H1 (cell line): Measurements from ENCODE around the gene KLHL10. TPM values are rescaled to one million over a fixed set of nuclear protein-coding genes. Genes with fewer than 3 reads are reported as not detected.

Experiments used
- CTCF ChIA-PET: fragments of 300-600 bp; sonication (Branson Sonifier 250); formaldehyde crosslinking; loops from one replicate; lab custom pipeline; 2021; ENCODE audit not compliant: partially characterized antibody; lab: Charles Lee
- POLR2A ChIA-PET: fragments of 300-600 bp; sonication (Branson Sonifier 250); formaldehyde crosslinking; loops from one replicate; lab custom pipeline; 2021; ENCODE audit warnings: inconsistent platforms; ENCODE audit not compliant: partially characterized antibody; lab: Charles Lee
- DNase-seq, 2 experiments: peaks; one replicate each; pipeline versions ENCODE4 v3.0.0 to v3.0.0-alpha.2; 2010 to 2022; ENCODE audit warnings: low spot score in 2 of 2, low read depth in 1 of 2, mixed read lengths in 1 of 2
- FAIRE-seq: peaks from 2 replicates; lab custom pipeline; 2011; peaks lifted over from hg19 to GRCh38; lab: Jason Lieb, UNC
- H2AFZ ChIP-seq: 2 replicates; pipeline ENCODE4 v1.8.1; 2012; ENCODE audit warnings: low read length, inconsistent platforms
- H2AK5ac ChIP-seq: 2 replicates; pipeline ENCODE4 v1.6.1; 2013; ENCODE audit warnings: low read depth, low read length
- H2BK120ac ChIP-seq: replicated peaks from 2 replicates; pipeline ENCODE3; 2013; ENCODE audit warnings: low read depth, low read length, inconsistent platforms
- H2BK12ac ChIP-seq: 2 replicates; pipeline ENCODE4 v1.6.1; 2013; ENCODE audit warnings: low read depth, low read length
- H2BK15ac ChIP-seq: 2 replicates; pipeline ENCODE4 v1.6.1; 2013; ENCODE audit warnings: low read length
- H2BK20ac ChIP-seq: 2 replicates; pipeline ENCODE4 v1.6.1; 2013; ENCODE audit warnings: low read length
- H2BK5ac ChIP-seq: 2 replicates; pipeline ENCODE4 v1.6.1; 2013; ENCODE audit warnings: low read depth, low read length
- H3K14ac ChIP-seq: 2 replicates; pipeline ENCODE4 v1.6.1; 2013; ENCODE audit warnings: inconsistent platforms; ENCODE audit not compliant: insufficient read length
- H3K18ac ChIP-seq: 2 replicates; pipeline ENCODE4 v1.6.1; 2013; ENCODE audit warnings: low read length; ENCODE audit errors: extremely low read depth
- H3K23ac ChIP-seq: 2 replicates; pipeline ENCODE4 v1.6.1; 2013; ENCODE audit warnings: inconsistent platforms; ENCODE audit not compliant: insufficient read length
- H3K23me2 ChIP-seq: 2 replicates; pipeline ENCODE4 v1.6.1; 2013; ENCODE audit warnings: low read depth, low read length
- H3K27ac ChIP-seq: 2 replicates; pipeline ENCODE4 v1.6.1; 2011; ENCODE audit warnings: low read depth, low read length, inconsistent platforms
- H3K27me3 ChIP-seq, 4 experiments: replicated peaks in 1 of 4; 1 replicate in 1 of 4; 2 replicates in 3 of 4; pipeline versions ENCODE4 v1.6.1 to v1.8.1; 2011 to 2013; ENCODE audit warnings: low read length in 3 of 4, mild to moderate bottlenecking in 3 of 4, inconsistent platforms in 2 of 4, mixed read lengths in 2 of 4, moderate library complexity in 1 of 4; ENCODE audit not compliant: control insufficient read depth in 3 of 4, insufficient read depth in 3 of 4; ENCODE audit errors: extremely low read depth in 1 of 4
- H3K36me3 ChIP-seq, 4 experiments: 2 replicates each; pipeline versions ENCODE4 v1.6.1 to v1.8.1; 2011 to 2013; ENCODE audit warnings: mild to moderate bottlenecking in 4 of 4, low read length in 3 of 4, moderate library complexity in 2 of 4, control low read depth in 1 of 4, inconsistent platforms in 1 of 4; ENCODE audit not compliant: insufficient read depth in 4 of 4, control insufficient read depth in 2 of 4
- H3K4ac ChIP-seq: replicated peaks from 2 replicates; pipeline ENCODE3; 2013; ENCODE audit warnings: low read length, low read depth, mixed read lengths, inconsistent platforms; ENCODE audit not compliant: insufficient read length
- H3K4me1 ChIP-seq, 4 experiments: replicated peaks in 1 of 4; 1 replicate in 1 of 4; 2 replicates in 3 of 4; pipeline versions ENCODE4 v1.6.1 to v1.8.1; 2011 to 2013; ENCODE audit warnings: low read length in 3 of 4, inconsistent platforms in 2 of 4, mixed read lengths in 1 of 4; ENCODE audit not compliant: insufficient read depth in 4 of 4, control insufficient read depth in 3 of 4
- H3K4me2 ChIP-seq, 2 experiments: 2 replicates each; pipeline versions ENCODE4 v1.6.1 to v1.8.1; 2011 to 2013; ENCODE audit warnings: low read depth in 2 of 2, low read length in 2 of 2, control low read depth in 1 of 2, inconsistent platforms in 1 of 2, mild to moderate bottlenecking in 1 of 2; ENCODE audit not compliant: insufficient read depth in 1 of 2
- H3K4me3 ChIP-seq, 4 experiments: fragments of 200-600, 300-600 bp in 1 of 4; sonication (generic), shearing (Covaris generic), sonication (Bioruptor Twin) in 1 of 4; 2 replicates each; pipeline versions ENCODE4 v1.5.1 to v1.8.1; 2011 to 2016; ENCODE audit warnings: low read length in 4 of 4, low read depth in 3 of 4, control low read depth in 2 of 4, inconsistent platforms in 2 of 4, mild to moderate bottlenecking in 2 of 4, mixed read lengths in 1 of 4, moderate library complexity in 1 of 4; ENCODE audit not compliant: insufficient read depth in 2 of 4; ENCODE audit errors: extremely low read depth in 1 of 4
- H3K56ac ChIP-seq: replicated peaks from 2 replicates; pipeline ENCODE3; 2013; ENCODE audit warnings: low read depth, mild to moderate bottlenecking, mixed read lengths, low read length, inconsistent platforms; ENCODE audit not compliant: insufficient read length
- H3K79me1 ChIP-seq: 2 replicates; pipeline ENCODE4 v1.6.1; 2013; ENCODE audit warnings: low read depth, low read length, control low read depth
- H3K79me2 ChIP-seq, 2 experiments: 2 replicates each; pipeline versions ENCODE4 v1.6.1 to v1.8.1; 2012 to 2013; ENCODE audit warnings: low read length in 2 of 2, mild to moderate bottlenecking in 2 of 2, inconsistent platforms in 1 of 2; ENCODE audit not compliant: insufficient read depth in 2 of 2, control insufficient read depth in 1 of 2
- H3K9ac ChIP-seq, 4 experiments: replicated peaks in 1 of 4; 1 replicate in 1 of 4; 2 replicates in 3 of 4; pipeline versions ENCODE4 v1.6.1 to v1.8.1; 2011 to 2013; ENCODE audit warnings: low read depth in 3 of 4, low read length in 3 of 4, control low read depth in 2 of 4, mild to moderate bottlenecking in 2 of 4, moderate library complexity in 2 of 4, inconsistent platforms in 1 of 4; ENCODE audit errors: extremely low read depth in 1 of 4
- H3K9me3 ChIP-seq, 2 experiments: 2 replicates each; pipeline versions ENCODE4 v1.6.1 to v1.8.1; 2012 to 2013; ENCODE audit warnings: mild to moderate bottlenecking in 2 of 2, moderate library complexity in 2 of 2, control low read depth in 1 of 2, inconsistent platforms in 1 of 2, low read depth in 1 of 2, low read length in 1 of 2, mixed read lengths in 1 of 2; ENCODE audit not compliant: insufficient read depth in 2 of 2
- H4K20me1 ChIP-seq, 2 experiments: replicated peaks in 1 of 2; 2 replicates each; pipeline versions ENCODE3 to v1.8.1; 2011 to 2013; ENCODE audit warnings: inconsistent platforms in 2 of 2, low read length in 2 of 2, mild to moderate bottlenecking in 1 of 2; ENCODE audit not compliant: insufficient read depth in 2 of 2, control insufficient read depth in 1 of 2
- H4K5ac ChIP-seq: 2 replicates; pipeline ENCODE4 v1.6.1; 2013; ENCODE audit warnings: low read length, low read depth, mixed read lengths, inconsistent platforms; ENCODE audit not compliant: insufficient read length
- H4K8ac ChIP-seq: 2 replicates; pipeline ENCODE4 v1.8.0; 2013; ENCODE audit warnings: mild to moderate bottlenecking, moderate library complexity, low read length, inconsistent platforms; ENCODE audit not compliant: insufficient read depth; ENCODE audit errors: extremely low read depth
- H4K91ac ChIP-seq: replicated peaks from 2 replicates; pipeline ENCODE3; 2013; ENCODE audit warnings: low read length, mixed read lengths, inconsistent platforms; ENCODE audit not compliant: insufficient read length
- HDAC6 ChIP-seq: IDR thresholded peaks from one replicate; pipeline ENCODE4 v1.7.1; 2012; ENCODE audit warnings: low read depth, mild to moderate bottlenecking, inconsistent platforms, low read length, moderate library complexity
- JUN ChIP-seq: IDR thresholded peaks from 2 replicates; pipeline ENCODE4 v1.6.1; 2011; ENCODE audit warnings: low read depth, mild to moderate bottlenecking, improper control_type of control experiment, low read length
- NRF1 ChIP-seq: IDR thresholded peaks from 2 replicates; pipeline ENCODE4 v1.6.1; 2011; ENCODE audit warnings: mild to moderate bottlenecking, low read depth, low read length, improper control_type of control experiment
- PHF8 ChIP-seq: fragments of 200-600 bp; sonication (generic); conservative IDR thresholded peaks from 2 replicates; pipeline ENCODE4 v1.7.1; 2012; ENCODE audit warnings: low read depth, mild to moderate bottlenecking, inconsistent platforms, low read length, moderate library complexity
- POLR2A ChIP-seq, 2 experiments: IDR thresholded peaks; 1 replicate in 1 of 2; 2 replicates in 1 of 2; pipeline ENCODE4 v1.6.1; 2011; ENCODE audit warnings: low read depth in 2 of 2, low read length in 2 of 2, mild to moderate bottlenecking in 2 of 2; ENCODE audit errors: control extremely low read depth in 1 of 2
- SIX5 ChIP-seq: IDR thresholded peaks from 2 replicates; pipeline ENCODE4 v1.6.1; 2011; ENCODE audit warnings: mild to moderate bottlenecking, low read depth, low read length
- SP1 ChIP-seq: IDR thresholded peaks from 2 replicates; pipeline ENCODE4 v1.6.1; 2011; ENCODE audit warnings: low read depth, low read length
- WGBS, 2 experiments: shearing (Covaris generic) in 1 of 2; methylation state at CpG; one replicate each; pipeline versions ENCODE4 v1.1.6 to v1.1.7; 2013 to 2015; ENCODE audit warnings: low lambda C conversion rate in 2 of 2, mixed read lengths in 2 of 2, inconsistent platforms in 1 of 2, low coverage in 1 of 2, missing lambda C conversion rate in 1 of 2; ENCODE audit not compliant: insufficient replicate concordance in 2 of 2, insufficient coverage in 1 of 2, insufficient read length in 1 of 2; ENCODE audit errors: extremely low coverage in 1 of 2, missing lambda C conversion rate in 1 of 2; 5-methylcytosine and 5-hydroxymethylcytosine counted together
- polyA plus RNA-seq, 7 experiments: library from polyadenylated mRNA; depleted of rRNA in 3 of 7; stranded (reverse) in 5 of 7; unstranded in 2 of 7; fragments of >200 nt in 5 of 7; fragments of 200-250 nt in 2 of 7; gene quantifications; 1 replicate in 5 of 7; 2 replicates in 1 of 7; 4 replicates in 1 of 7; pipeline versions ENCODE4 v1.2.1 to v1.2.3, GENCODE V29; 2011 to 2013; ENCODE audit warnings: missing spikeins in 2 of 7, mixed read lengths in 2 of 7
- total RNA-seq: library from RNA; stranded (reverse); fragmentation: NEBNext Ultra II Directional; extraction: Animal tissue kit (Norgen Biotek cat#: 25700); gene quantifications from 2 replicates; pipeline ENCODE4 v1.2.1, GENCODE V29; 2021
- TF ChIP-seq, protein P1 (sequence below): IDR thresholded peaks from 2 replicates; pipeline ENCODE4 v1.6.1; 2012; ENCODE audit warnings: low read length, inconsistent platforms
- TF ChIP-seq, protein P2 (sequence below): IDR thresholded peaks from 2 replicates; pipeline ENCODE4 v1.6.1; 2012; ENCODE audit warnings: inconsistent platforms

Gene KLHL10
- total and polyA plus RNA-seq, 2 of the 8 experiments (the other 6 are each of a cell fraction or from before 2014, with no cell fraction given), result 0.19 to 0.26 TPM

DNA sequence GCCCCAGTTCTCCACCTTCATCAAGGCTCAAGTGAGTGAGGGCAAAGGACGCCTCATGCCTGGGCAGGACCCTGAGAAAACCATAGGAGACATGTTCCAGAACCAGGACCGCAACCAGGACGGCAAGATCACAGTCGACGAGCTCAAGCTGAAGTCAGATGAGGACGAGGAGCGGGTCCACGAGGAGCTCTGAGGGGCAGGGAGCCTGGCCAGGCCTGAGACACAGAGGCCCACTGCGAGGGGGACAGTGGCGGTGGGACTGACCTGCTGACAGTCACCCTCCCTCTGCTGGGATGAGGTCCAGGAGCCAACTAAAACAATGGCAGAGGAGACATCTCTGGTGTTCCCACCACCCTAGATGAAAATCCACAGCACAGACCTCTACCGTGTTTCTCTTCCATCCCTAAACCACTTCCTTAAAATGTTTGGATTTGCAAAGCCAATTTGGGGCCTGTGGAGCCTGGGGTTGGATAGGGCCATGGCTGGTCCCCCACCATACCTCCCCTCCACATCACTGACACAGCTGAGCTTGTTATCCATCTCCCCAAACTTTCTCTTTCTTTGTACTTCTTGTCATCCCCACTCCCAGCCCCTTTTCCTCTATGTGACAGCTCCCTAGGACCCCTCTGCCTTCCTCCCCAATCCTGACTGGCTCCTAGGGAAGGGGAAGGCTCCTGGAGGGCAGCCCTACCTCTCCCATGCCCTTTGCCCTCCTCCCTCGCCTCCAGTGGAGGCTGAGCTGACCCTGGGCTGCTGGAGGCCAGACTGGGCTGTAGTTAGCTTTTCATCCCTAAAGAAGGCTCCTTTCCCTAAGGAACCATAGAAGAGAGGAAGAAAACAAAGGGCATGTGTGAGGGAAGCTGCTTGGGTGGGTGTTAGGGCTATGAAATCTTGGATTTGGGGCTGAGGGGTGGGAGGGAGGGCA lies 15.1 kb upstream of the KLHL10 start:
- DNase-seq, result no peak
- POLR2A ChIA-PET, result interaction anchor here (0.7 to 5.6 kb wide), 11 partner anchors 8 to 96 kb away, joined by 3 to 40 read pairs (median 5); partner anchors contain the start of genes ACLY, FKBP10, HAP1 and KLHL11
- no peak for TF ChIP-seq HDAC6
- no peak for TF ChIP-seq NRF1
- TF ChIP-seq JUN, result no peak
- TF ChIP-seq, protein P1, sequence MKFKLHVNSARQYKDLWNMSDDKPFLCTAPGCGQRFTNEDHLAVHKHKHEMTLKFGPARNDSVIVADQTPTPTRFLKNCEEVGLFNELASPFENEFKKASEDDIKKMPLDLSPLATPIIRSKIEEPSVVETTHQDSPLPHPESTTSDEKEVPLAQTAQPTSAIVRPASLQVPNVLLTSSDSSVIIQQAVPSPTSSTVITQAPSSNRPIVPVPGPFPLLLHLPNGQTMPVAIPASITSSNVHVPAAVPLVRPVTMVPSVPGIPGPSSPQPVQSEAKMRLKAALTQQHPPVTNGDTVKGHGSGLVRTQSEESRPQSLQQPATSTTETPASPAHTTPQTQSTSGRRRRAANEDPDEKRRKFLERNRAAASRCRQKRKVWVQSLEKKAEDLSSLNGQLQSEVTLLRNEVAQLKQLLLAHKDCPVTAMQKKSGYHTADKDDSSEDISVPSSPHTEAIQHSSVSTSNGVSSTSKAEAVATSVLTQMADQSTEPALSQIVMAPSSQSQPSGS, result no peak
- TF ChIP-seq, protein P2, sequence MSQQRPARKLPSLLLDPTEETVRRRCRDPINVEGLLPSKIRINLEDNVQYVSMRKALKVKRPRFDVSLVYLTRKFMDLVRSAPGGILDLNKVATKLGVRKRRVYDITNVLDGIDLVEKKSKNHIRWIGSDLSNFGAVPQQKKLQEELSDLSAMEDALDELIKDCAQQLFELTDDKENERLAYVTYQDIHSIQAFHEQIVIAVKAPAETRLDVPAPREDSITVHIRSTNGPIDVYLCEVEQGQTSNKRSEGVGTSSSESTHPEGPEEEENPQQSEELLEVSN, result no peak
- TF ChIP-seq POLR2A (IDR thresholded peaks at IDR 0.05; ENCODE audit: control extremely low read depth in 1 of 2, low read depth in 2 of 2, low read length in 2 of 2), result no peak; a peak in 1 of 3 replicates
- no peak for TF ChIP-seq SIX5
- TF ChIP-seq SP1, result no peak
- no peak for TF ChIP-seq PHF8

More for the DNA sequence above, 15.1 kb upstream of the KLHL10 start:
- Histone ChIP-seq H3K36me3 (peaks cover 6 to 49% (median 11%) of the 10 kb centered on the region in 4 experiments; a peak in 7 of 8 replicates), H2BK5ac (no peak overlapping the region), H3K4ac (no peak overlapping the region), H2BK12ac (no peak overlapping the region), H3K14ac (no peak overlapping the region), H2BK15ac (no peak overlapping the region), H2BK20ac (no peak overlapping the region), H3K23ac (no peak overlapping the region), H3K4me3 (no peak overlapping the region), H3K18ac (no peak overlapping the region), H3K56ac (no peak overlapping the region), H2BK120ac (no peak overlapping the region), H2AFZ (no peak overlapping the region), H3K79me2 (no peaks in the 10 kb centered on the region), H3K27me3 (no peaks in the 10 kb centered on the region), H3K27ac (no peak overlapping the region), H4K91ac (no peak overlapping the region), H3K9ac (no peak overlapping the region), H3K4me2 (no peak overlapping the region), H2AK5ac (no peak overlapping the region), H4K20me1 (peaks cover 1 to 6% of the 10 kb centered on the region in 2 experiments), H4K8ac (no peak overlapping the region), H3K79me1 (peaks cover 2% of the 10 kb centered on the region; the same call in 1 of the 2 replicates), H4K5ac (no peak overlapping the region), H3K4me1 (peaks cover 0 to 20% (median 13%) of the 10 kb centered on the region in 4 experiments; a peak in 6 of 7 replicates), H3K23me2 (no peaks in the 10 kb centered on the region; the same call in 1 of the 2 replicates), H3K9me3 (no peaks in the 10 kb centered on the region)
- 92% methylated on average over 12 of the region's 12 CpGs; no CpG with 5 or more reads in 1 of the 2 experiments for WGBS, 2 experiments
- CTCF ChIA-PET, result interaction anchor here (1.2 to 4.1 kb wide), 3 partner anchors 10 to 36 kb away, joined by 4 to 16 read pairs (median 6); partner anchors contain the start of genes FKBP10, JUP and P3H4
- FAIRE-seq, result no peak
